CMK (cell line): ENCODE data around the gene UBL5.
"Not testable (repeated sequence)": the region's sequence is repeated elsewhere in the genome, so short reads cannot be mapped to it uniquely, and the experiment has no call there.

Experiments
- DNase-seq: peaks from one replicate; pipeline ENCODE4 v3.0.0-alpha.2; 2010; ENCODE audit warnings: low read depth

Gene UBL5

DNA sequence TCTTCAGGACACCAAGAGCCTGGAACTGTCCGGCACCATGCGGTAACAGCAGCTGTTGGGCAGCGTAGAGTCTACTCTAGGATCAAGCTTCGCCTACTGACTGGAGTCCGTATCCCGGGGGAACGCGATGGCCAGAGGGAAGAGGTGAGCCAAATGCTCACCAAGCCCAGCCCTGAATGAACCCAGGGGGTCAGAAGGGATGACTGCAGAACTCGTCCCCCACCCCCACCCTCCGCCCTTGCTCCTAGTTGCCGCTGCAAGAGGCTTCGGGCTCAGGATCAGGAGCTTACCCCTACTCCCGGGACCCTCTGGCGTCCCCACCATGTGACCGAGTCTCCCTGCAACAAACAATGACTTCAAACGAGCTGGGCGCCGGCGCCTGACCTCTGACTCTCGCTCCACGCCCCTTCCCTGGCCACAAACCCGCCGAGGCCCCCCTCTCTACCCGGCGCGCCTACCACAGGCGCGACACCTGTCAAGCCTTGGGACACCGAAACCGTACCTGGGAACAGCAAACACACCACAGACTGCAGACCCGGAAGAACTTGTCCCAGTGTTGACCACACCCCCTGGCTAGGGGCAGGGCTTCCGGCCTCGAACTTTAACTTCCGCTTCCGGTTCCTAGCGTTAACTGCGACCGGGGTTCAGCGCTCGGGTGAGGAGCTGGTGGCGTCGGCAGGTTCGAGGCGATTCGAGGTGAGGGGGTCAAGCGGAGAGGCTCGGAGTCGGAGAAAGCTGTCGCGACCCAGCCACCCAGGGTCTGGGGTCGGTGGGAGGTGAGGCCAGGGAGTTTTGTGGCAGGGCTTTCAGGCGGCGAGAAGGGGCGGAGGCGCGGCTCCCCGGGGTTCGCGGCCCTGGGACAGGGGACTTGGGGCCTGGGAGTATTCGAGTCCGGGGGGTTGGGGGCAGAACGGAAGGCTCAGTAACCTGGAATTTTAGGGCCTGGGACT is at the start of gene UBL5:
UBL5 (plus strand) TSS at position 630 of the 950 bp plus-strand sequence. CDS start 420 bp downstream, outside the sequence.
- peak; percentile 89 for DNase-seq

GRCh38 chr19:9782338-9782737 is 45.4 kb upstream of the UBL5 start:
- DNase-seq, result no peak

DNA sequence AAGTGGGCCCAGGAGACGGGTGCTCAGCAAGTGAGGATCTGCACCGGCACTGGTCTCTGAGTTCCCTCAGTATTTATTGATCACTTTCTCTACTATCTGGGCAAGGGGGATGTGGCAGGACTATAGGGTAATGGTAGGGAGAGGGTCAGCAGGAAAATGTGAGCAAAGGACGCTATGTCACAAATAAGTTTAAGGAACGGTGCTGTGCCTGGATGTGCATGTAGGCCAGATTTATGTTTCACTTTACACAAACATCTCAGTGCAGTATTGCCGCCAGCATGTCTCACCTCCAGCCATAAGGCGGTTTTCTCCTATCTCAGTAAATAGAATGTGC is 43.6 kb upstream of the UBL5 start:
- DNase-seq, result not testable (repeated sequence)

GRCh38 chr19:9785367-9786331 is 42.1 kb upstream of the UBL5 start:
- peak; percentile 96 for DNase-seq

DNA sequence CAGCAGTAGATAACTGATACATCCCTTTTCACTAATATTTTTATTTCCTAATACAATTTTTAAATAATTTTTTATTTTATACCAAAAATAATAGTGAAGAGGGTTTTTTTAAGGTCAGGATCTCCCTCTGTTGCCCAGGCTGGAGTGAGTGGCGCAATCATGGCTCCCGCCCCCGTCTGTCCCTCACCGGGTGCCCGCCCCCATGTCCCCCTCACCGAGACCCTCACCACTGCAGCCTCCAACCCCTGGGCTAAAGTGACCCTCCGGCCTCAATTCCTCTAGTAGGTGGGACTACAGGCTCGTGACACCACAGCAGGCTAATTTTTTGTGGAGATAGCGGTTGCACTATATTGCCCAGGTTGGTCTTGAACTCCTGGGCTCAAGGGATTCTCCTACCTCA is 41.4 kb upstream of the UBL5 start:
- no peak for DNase-seq

- DNase-seq, result no peak
Measured at GRCh38 chr19:9786819-9787218, 40.9 kb upstream of the UBL5 start.

GRCh38 chr19:9788604-9789003 is 39.1 kb upstream of the UBL5 start:
- not testable (repeated sequence) for DNase-seq

GRCh38 chr19:9789066-9789465 is 38.7 kb upstream of the UBL5 start:
- DNase-seq, result no peak

DNA sequence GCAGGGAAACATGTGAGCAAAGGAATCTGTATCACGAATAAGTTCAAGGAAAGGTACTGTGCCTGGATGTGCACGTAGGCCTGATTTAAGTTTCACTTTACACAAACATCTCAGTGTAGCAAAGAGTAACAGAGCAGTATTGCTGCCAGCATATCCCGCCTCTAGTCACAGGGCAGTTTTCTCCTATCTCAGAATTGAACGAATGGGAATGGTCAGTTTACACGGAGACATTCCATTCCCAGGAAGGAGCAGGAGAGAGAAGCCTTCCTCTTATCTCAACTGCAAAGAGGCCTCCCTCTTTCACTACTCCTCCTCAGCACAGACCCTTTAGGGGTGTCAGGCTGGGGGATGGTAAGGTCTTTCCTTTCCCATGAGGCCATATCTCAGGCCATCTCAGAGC is 38.1 kb upstream of the UBL5 start:
- DNase-seq, result not testable (repeated sequence)

DNA sequence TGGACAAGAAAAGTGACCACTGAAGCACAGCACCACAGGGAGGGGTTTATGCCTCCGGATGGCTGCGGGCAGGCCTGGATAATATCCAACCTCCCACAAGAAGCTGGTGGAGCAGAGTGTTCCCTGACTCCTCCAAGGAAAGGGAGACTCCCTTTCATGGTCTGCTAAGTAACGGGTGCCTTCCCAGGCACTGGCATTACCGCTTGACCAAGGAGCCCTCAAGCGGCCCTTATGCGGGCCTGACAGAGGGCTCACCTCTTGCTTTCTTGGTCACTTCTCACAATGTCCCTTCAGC is 36.7 kb upstream of the UBL5 start:
- DNase-seq, result not testable (repeated sequence)

GRCh38 chr19:9791552-9792205 is 36.0 kb upstream of the UBL5 start:
- peak; percentile 88 for DNase-seq

DNA sequence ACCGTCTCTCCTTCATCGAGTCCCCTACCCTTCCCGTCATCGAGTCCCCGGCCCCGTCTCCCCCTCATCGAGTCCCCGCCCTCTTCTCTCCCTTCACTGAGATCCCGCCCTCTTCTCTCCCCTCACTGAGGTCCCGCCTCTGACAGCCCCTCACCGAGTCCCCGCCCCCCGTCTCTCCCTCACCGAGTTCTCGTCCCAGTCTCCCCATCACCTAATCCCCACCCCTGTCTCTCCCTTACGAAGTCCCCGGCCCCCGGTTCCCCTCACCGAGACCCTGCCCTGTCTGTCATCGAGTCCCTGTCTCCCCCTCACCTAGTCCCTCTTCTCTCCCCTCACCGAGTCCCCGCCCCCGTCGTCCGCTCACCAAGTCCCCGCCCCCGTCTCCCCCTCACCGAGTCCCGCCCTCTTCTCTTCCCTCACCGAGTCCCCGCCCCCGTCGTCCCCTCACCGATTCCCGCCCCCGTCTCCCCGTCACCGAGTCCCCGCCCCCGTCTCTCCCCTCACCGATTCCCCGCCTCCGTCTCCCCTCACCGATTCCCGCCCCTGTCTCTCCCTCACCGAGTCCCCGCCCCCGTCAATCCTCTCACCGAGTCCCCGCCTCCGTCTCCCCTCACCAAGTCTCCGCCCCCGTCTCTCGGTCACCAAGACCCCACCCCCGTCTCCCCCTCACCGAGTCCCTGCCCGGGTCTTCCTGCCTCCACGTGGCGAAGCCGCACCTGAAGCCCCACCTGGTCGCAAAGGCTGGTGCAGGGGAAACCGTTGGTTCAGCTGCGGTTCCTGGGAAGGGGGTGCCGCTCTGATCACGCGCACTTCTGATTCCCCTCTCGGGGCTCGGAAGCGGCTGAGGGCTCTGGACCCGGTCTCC is 35.3 kb upstream of the UBL5 start:
- peak; percentile 88 for DNase-seq

GRCh38 chr19:9793071-9793591 is 34.6 kb upstream of the UBL5 start:
- DNase-seq, result peak; percentile 34

GRCh38 chr19:9796113-9796773 is 31.5 kb upstream of the UBL5 start:
- peak; percentile 74 for DNase-seq

- no peak for DNase-seq
Measured at GRCh38 chr19:9797871-9798270, 29.8 kb upstream of the UBL5 start.

GRCh38 chr19:9799162-9799561 is 28.6 kb upstream of the UBL5 start:
- no peak for DNase-seq

GRCh38 chr19:9801976-9802375 is 25.7 kb upstream of the UBL5 start:
- no peak for DNase-seq

DNA sequence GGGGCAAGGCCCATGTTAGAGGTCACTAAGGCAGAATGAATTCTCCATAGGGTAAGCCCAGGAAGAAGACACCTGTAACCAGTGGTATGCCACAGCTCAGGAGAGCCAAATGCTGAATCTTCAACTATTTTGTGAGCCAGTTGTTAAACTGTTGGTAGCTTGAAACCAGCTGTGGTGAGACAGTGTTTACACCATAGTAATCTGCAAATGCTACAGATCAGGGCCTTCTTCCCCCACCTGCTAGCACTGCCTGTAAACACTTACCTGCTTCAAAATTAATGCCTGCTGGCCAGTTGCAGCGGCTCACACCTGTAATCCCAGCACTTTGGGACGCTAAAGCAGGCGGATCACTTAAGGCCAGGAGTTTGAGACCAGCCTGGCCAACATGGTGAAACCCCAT is 20.9 kb upstream of the UBL5 start:
- DNase-seq, result no peak

GRCh38 chr19:9808855-9809824 is 18.6 kb upstream of the UBL5 start:
- DNase-seq, result no peak
